SK-N-SH treated with all-trans-retinoic acid at 6 μM for 48 hours (cell line): ENCODE results near the gene SASH1.

ENCODE experiments used
- ZFP3 ChIP-seq: fragments of 250-450 bp; sonication (Bioruptor Pico); IDR thresholded peaks from 2 replicates; pipeline ENCODE4 v1.5.0; 2020; ENCODE audit warnings: mild to moderate bottlenecking, moderate library complexity
- ZFP30 ChIP-seq: fragments of 450-650 bp; formaldehyde crosslinking; IDR thresholded peaks from 2 replicates; pipeline ENCODE4 v1.5.0; 2022; ENCODE audit warnings: mild to moderate bottlenecking, moderate library complexity

- TF ChIP-seq ZFP3 (CRISPR knock-in tag) (no peak), ZFP30 (CRISPR knock-in tag) (no peak)
Observed at GRCh38 chr6:148317051-148317450, 25.6 kb upstream of the SASH1 start.
